PC-9 (cell line): ENCODE measurements around the gene MPEG1.

ENCODE experiments used
- EZH2 ChIP-seq: fragments of 200-600 bp; sonication (generic); IDR thresholded peaks from 2 replicates; pipeline ENCODE4 v1.8.0; 2017; ENCODE audit warnings: antibody characterized with exemption, low read depth
- TF ChIP-seq, protein P1 (sequence below): fragments of 200-600 bp; sonication (generic); conservative IDR thresholded peaks from 2 replicates; pipeline ENCODE4 v1.6.1; 2017; ENCODE audit warnings: mixed run types, antibody characterized with exemption, mild to moderate bottlenecking, moderate library complexity

GRCh38 chr11:59222464-59223060 lies 9.8 kb upstream of the MPEG1 start:
- TF ChIP-seq, protein P1, sequence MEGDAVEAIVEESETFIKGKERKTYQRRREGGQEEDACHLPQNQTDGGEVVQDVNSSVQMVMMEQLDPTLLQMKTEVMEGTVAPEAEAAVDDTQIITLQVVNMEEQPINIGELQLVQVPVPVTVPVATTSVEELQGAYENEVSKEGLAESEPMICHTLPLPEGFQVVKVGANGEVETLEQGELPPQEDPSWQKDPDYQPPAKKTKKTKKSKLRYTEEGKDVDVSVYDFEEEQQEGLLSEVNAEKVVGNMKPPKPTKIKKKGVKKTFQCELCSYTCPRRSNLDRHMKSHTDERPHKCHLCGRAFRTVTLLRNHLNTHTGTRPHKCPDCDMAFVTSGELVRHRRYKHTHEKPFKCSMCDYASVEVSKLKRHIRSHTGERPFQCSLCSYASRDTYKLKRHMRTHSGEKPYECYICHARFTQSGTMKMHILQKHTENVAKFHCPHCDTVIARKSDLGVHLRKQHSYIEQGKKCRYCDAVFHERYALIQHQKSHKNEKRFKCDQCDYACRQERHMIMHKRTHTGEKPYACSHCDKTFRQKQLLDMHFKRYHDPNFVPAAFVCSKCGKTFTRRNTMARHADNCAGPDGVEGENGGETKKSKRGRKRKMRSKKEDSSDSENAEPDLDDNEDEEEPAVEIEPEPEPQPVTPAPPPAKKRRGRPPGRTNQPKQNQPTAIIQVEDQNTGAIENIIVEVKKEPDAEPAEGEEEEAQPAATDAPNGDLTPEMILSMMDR = no peak
- TF ChIP-seq EZH2 = no peak
